Osteocyte (in vitro differentiated cells): ENCODE results near the gene PLA2G4E. TPM values are rescaled to one million over a fixed set of nuclear protein-coding genes. Genes with fewer than 3 reads are reported as not detected.

Source experiments
- DNase-seq: peaks from one replicate; pipeline ENCODE4 v3.0.0; 2021; ENCODE audit warnings: mixed read lengths; ENCODE audit not compliant: unreplicated experiment; ENCODE audit errors: extremely low spot score
- H3K27ac Mint-ChIP-seq: one replicate; pipeline ENCODE4 v1.8.0; 2021; ENCODE audit warnings: mild to moderate bottlenecking, mixed read lengths; ENCODE audit not compliant: unreplicated experiment
- H3K27me3 Mint-ChIP-seq: one replicate; pipeline ENCODE4 v1.8.0; 2021; ENCODE audit warnings: mixed read lengths; ENCODE audit not compliant: unreplicated experiment
- H3K36me3 Mint-ChIP-seq: one replicate; pipeline ENCODE4 v1.8.0; 2021; ENCODE audit warnings: mixed read lengths; ENCODE audit not compliant: unreplicated experiment
- H3K4me1 Mint-ChIP-seq: one replicate; pipeline ENCODE4 v1.8.0; 2021; ENCODE audit warnings: mixed read lengths; ENCODE audit not compliant: unreplicated experiment
- H3K4me3 Mint-ChIP-seq: one replicate; pipeline ENCODE4 v1.8.0; 2021; ENCODE audit warnings: mild to moderate bottlenecking, moderate library complexity, mixed read lengths; ENCODE audit not compliant: unreplicated experiment
- H3K9me3 Mint-ChIP-seq: one replicate; pipeline ENCODE4 v1.8.0; 2021; ENCODE audit warnings: mixed read lengths; ENCODE audit not compliant: unreplicated experiment
- CTCF ChIP-seq: fragments of 200-600 bp; sonication (generic); IDR thresholded peaks from 2 replicates; pipeline ENCODE4 v1.5.0; 2021; ENCODE audit warnings: antibody characterized with exemption, mild to moderate bottlenecking, moderate library complexity
- total RNA-seq: library from RNA; stranded (reverse); gene quantifications from 2 replicates; pipeline ENCODE4 v1.2.1, GENCODE V29; 2021

PLA2G4E gene
- total RNA-seq, 1 donor from 2014 or later, result not detected

DNA sequence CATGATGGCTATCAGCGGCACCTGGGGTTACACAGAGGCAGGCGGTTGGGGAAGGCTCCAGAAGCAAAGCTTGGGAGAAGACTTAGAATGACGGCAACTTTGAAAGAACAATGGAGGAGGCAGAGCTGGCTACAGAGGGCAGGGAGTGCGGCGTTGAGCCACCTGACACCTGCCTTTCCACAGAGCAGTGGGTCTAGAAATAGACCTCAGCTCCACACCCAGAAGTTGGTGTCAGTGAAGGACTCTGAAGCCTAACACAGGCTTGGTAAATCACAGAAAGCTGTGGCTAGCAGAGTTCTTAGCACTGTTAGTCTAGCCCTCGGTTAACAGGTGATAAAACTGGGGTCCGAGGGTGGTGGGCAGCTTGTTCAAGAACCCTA lies 25.4 kb downstream of the PLA2G4E start:
- H3K4me1 Mint-ChIP-seq, result no peaks in the 10 kb centered on the region
- no peak for TF ChIP-seq CTCF
- H3K27ac Mint-ChIP-seq, result no peak overlapping the region
- peaks cover 18% of the 10 kb centered on the region for H3K27me3 Mint-ChIP-seq
- no peak overlapping the region for H3K4me3 Mint-ChIP-seq
- DNase-seq, result no peak
- H3K9me3 Mint-ChIP-seq, result no peaks in the 10 kb centered on the region
- H3K36me3 Mint-ChIP-seq, result no peaks in the 10 kb centered on the region

- Mint-ChIP-seq H3K27ac (no peak overlapping the region), H3K9me3 (no peaks in the 10 kb centered on the region), H3K4me3 (no peak overlapping the region), H3K27me3 (peaks cover 18% of the 10 kb centered on the region), H3K4me1 (no peaks in the 10 kb centered on the region), H3K36me3 (no peaks in the 10 kb centered on the region)
- DNase-seq, result no peak
- no peak for TF ChIP-seq CTCF
These were observed 25.9 kb downstream of the PLA2G4E start for GRCh38 chr15:41994772-41995475.

DNA sequence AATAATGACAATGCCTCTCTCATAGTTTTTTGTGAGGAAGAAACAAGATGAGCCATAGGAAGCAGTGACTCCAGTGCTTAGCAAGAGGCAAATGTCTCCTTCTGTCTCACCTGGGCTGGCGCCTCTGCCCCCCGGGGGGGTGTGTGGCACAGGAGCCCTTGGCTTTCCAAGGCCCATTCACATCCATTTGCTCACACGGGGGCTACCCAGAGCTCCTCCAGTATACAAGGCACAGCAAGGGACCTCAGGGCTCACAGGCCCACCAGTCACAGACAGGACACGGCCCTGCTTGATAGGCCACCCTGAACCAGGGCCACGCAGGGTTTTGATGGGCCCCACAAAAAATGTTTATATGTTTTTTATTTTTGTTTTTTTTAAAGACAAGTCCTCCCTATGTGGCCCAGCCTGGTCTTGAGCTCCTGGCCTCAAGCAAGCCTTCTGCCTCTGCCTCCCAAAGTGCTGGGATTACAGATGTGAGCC lies 26.6 kb downstream of the PLA2G4E start:
- Mint-ChIP-seq H3K27me3 (peaks cover 12% of the 10 kb centered on the region), H3K4me1 (no peaks in the 10 kb centered on the region), H3K27ac (no peak overlapping the region), H3K9me3 (no peaks in the 10 kb centered on the region), H3K4me3 (no peak overlapping the region), H3K36me3 (no peaks in the 10 kb centered on the region)
- no peak for TF ChIP-seq CTCF
- no peak for DNase-seq

- no peak for DNase-seq
- Mint-ChIP-seq H3K27me3 (peaks cover 10% of the 10 kb centered on the region), H3K27ac (no peak overlapping the region), H3K4me3 (no peak overlapping the region), H3K4me1 (no peaks in the 10 kb centered on the region), H3K36me3 (no peaks in the 10 kb centered on the region), H3K9me3 (no peaks in the 10 kb centered on the region)
- TF ChIP-seq CTCF, result no peak
These were observed 27.2 kb downstream of the PLA2G4E start for GRCh38 chr15:41993472-41994170.

DNA sequence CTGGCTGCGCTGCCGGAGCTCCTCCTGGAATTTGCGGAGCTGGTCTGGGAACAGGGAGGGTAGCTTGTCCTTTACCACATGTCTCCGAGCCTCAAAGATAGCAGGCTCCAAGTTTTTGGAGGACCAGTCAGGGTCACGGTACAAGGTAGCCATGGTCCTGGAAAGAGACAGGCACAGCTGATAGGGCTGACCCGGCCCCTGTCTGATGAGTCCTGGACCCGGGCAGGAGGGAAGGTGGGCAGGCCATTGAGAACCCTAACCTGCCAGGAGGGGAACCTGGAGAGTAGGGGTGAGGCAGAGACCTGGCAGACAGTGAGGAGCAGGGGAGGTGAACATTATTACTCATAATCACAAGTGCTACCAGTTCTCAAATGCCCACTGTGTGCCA lies 28.0 kb downstream of the PLA2G4E start:
- no peak overlapping the region for H3K27ac Mint-ChIP-seq
- TF ChIP-seq CTCF, result no peak
- H3K9me3 Mint-ChIP-seq, result no peaks in the 10 kb centered on the region
- H3K4me3 Mint-ChIP-seq, result no peak overlapping the region
- H3K4me1 Mint-ChIP-seq, result no peaks in the 10 kb centered on the region
- no peaks in the 10 kb centered on the region for H3K36me3 Mint-ChIP-seq
- peaks cover 6% of the 10 kb centered on the region for H3K27me3 Mint-ChIP-seq
- DNase-seq, result no peak
